ENCODE results near the gene AFMID. TPM values are rescaled to one million over a fixed set of nuclear protein-coding genes. Genes with fewer than 3 reads are reported as not detected.
A peak's percentile ranks its signal among the peaks of the same experiment; 100 is the strongest.
"Not testable (repeated sequence)": the region's sequence is repeated elsewhere in the genome, so short reads cannot be mapped to it uniquely, and the experiment has no call there.

AFMID gene
- total RNA-seq, 1 experiment from 2014 or later = 45.1 TPM

DNA sequence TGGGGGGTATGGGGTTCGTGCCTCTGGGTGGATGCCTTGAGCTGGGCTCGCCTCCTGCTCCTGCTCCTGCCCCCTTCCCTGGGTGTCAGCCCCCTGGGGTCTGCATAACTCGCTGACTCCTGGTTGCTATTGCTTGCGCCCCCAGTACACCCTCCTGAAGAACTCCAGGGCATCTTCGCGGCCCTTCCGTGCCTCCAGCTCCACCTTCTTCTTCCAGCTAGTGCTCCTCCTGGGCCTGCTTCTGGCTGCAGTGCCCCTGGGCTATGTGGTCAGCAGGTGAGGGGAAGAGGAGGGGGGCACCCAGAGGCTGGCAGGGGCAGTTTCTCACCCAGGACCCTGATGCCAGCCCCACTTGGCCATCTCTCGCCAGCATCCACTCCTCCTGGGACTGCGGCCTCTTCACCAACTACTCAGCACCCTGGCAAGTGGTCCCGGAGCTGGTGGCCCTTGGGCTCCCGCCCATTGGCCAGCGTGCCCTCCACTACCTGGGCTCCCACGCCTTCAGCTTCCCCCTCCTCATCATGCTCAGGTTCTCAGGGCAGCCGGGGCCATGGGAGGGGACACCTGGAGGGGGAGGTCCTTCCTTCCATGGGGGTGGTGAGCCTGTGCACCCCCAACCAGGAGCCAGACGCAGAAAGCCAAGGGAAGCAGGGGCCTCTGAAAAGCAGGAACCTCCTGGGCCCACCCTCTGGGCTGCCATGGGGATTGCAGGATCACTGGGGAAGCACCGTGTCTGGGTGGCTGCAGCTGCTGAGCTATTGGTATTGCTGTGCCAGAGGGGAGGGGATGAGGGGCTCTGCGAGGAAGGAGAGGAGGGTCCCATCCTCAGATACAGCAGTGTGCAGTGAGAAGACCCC, 48.7 kb upstream of the AFMID start:
- ChIA-PET POLR2A (no interaction called here), CTCF (interaction anchor here (0.6 to 10.2 kb wide), 13 partner anchors 10 to 112 kb away, joined by 3 to 82 read pairs (median 9); partner anchors contain the start of genes AFMID, TK1, TMC6 and TMC8)
- no peak for DNase-seq (ENCODE audit: low spot score)
- ATAC-seq = no peak
- no peak overlapping the region for H3K4me3 Mint-ChIP-seq
- H3K36me3 Mint-ChIP-seq = no peaks in the 10 kb centered on the region
- no peak overlapping the region for H3K27ac Mint-ChIP-seq
- peaks cover 24% of the 10 kb centered on the region for H3K4me1 Mint-ChIP-seq
- H3K27me3 Mint-ChIP-seq (ENCODE audit: low read depth) = peaks cover 9% of the 10 kb centered on the region
- TF ChIP-seq, protein P1, sequence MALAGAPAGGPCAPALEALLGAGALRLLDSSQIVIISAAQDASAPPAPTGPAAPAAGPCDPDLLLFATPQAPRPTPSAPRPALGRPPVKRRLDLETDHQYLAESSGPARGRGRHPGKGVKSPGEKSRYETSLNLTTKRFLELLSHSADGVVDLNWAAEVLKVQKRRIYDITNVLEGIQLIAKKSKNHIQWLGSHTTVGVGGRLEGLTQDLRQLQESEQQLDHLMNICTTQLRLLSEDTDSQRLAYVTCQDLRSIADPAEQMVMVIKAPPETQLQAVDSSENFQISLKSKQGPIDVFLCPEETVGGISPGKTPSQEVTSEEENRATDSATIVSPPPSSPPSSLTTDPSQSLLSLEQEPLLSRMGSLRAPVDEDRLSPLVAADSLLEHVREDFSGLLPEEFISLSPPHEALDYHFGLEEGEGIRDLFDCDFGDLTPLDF (CRISPR knock-in tag; IDR thresholded peaks at IDR 0.05) = no peak
- TF ChIP-seq, protein P2, sequence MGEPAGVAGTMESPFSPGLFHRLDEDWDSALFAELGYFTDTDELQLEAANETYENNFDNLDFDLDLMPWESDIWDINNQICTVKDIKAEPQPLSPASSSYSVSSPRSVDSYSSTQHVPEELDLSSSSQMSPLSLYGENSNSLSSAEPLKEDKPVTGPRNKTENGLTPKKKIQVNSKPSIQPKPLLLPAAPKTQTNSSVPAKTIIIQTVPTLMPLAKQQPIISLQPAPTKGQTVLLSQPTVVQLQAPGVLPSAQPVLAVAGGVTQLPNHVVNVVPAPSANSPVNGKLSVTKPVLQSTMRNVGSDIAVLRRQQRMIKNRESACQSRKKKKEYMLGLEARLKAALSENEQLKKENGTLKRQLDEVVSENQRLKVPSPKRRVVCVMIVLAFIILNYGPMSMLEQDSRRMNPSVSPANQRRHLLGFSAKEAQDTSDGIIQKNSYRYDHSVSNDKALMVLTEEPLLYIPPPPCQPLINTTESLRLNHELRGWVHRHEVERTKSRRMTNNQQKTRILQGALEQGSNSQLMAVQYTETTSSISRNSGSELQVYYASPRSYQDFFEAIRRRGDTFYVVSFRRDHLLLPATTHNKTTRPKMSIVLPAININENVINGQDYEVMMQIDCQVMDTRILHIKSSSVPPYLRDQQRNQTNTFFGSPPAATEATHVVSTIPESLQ (CRISPR knock-in tag; IDR thresholded peaks at IDR 0.05) = no peak
- TF ChIP-seq, protein P3, sequence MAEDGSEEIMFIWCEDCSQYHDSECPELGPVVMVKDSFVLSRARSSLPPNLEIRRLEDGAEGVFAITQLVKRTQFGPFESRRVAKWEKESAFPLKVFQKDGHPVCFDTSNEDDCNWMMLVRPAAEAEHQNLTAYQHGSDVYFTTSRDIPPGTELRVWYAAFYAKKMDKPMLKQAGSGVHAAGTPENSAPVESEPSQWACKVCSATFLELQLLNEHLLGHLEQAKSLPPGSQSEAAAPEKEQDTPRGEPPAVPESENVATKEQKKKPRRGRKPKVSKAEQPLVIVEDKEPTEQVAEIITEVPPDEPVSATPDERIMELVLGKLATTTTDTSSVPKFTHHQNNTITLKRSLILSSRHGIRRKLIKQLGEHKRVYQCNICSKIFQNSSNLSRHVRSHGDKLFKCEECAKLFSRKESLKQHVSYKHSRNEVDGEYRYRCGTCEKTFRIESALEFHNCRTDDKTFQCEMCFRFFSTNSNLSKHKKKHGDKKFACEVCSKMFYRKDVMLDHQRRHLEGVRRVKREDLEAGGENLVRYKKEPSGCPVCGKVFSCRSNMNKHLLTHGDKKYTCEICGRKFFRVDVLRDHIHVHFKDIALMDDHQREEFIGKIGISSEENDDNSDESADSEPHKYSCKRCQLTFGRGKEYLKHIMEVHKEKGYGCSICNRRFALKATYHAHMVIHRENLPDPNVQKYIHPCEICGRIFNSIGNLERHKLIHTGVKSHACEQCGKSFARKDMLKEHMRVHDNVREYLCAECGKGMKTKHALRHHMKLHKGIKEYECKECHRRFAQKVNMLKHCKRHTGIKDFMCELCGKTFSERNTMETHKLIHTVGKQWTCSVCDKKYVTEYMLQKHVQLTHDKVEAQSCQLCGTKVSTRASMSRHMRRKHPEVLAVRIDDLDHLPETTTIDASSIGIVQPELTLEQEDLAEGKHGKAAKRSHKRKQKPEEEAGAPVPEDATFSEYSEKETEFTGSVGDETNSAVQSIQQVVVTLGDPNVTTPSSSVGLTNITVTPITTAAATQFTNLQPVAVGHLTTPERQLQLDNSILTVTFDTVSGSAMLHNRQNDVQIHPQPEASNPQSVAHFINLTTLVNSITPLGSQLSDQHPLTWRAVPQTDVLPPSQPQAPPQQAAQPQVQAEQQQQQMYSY (CRISPR knock-in tag; IDR thresholded peaks at IDR 0.05) = no peak
- H3K9me3 Mint-ChIP-seq = no peaks in the 10 kb centered on the region

- H3K9me3 Mint-ChIP-seq; ATAC-seq; H3K27me3 Mint-ChIP-seq (ENCODE audit: low read depth); H3K36me3 Mint-ChIP-seq; DNase-seq (ENCODE audit: low spot score): not testable (repeated sequence)
- ChIA-PET POLR2A (interaction anchor here (0.8 to 1.7 kb wide), 4 partner anchors 12 to 47 kb away, joined by 4 to 7 read pairs (median 5); partner anchors contain the start of genes AFMID, TK1 and TMC6), CTCF (interaction anchor here (0.7 to 10.2 kb wide), 10 partner anchors 8 to 1217 kb away, joined by 3 to 82 read pairs (median 12); partner anchors contain the start of genes AFMID, TK1, TMC6 and TMC8)
- H3K4me3 Mint-ChIP-seq = peak overlapping the region; percentile 43; the same call in 1 of the 2 replicates
- peaks cover 19% of the 10 kb centered on the region for H3K4me1 Mint-ChIP-seq
- peak overlapping the region; percentile 72; the same call in 1 of the 2 replicates for H3K27ac Mint-ChIP-seq
These were observed 47.3 kb upstream of the AFMID start for GRCh38 chr17:78139861-78140168.

DNA sequence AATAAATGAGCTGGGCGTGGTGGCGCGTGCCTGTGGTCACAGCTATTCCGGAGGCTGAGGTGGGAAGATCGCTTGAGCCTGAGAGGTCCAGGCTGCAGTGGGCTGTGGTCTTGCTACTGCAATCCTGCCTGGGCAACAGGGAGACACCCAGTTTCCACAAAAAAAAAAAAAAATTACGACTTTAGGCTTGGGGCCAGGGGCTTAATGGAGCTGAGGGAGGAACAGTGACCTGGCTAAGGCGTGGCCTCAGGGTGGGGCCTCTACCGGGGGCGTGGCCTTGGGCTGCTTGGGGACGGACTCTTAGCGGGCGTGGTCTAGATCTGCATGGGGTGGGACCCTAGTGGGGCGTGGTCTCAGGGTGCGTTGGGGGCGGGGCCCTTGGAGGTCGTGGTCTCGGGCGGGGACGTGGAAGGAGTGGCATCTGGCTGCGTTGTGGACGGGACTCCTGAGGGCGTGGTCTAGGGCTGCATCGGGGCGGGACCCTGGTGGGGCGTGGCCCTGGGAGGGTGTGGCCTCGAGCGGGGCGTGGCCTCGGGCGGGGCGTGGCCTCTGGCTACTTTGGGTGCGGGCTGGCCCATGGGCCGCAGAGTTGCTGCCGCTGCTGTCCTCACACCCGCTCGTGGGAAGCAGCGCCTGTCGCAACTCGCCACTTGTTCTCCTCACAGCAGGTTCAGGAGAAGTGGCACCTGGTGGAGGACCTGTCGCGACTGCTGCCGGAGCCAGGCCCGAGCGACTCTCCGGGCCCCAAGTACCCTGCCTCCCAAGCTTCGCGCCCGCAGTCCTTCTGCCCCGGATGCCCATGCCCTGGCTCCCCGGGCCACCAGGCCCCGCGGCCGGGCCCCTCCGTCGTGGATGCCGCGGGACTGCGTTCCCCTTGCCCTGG, 46.8 kb upstream of the AFMID start:
- TF ChIP-seq, protein P4, sequence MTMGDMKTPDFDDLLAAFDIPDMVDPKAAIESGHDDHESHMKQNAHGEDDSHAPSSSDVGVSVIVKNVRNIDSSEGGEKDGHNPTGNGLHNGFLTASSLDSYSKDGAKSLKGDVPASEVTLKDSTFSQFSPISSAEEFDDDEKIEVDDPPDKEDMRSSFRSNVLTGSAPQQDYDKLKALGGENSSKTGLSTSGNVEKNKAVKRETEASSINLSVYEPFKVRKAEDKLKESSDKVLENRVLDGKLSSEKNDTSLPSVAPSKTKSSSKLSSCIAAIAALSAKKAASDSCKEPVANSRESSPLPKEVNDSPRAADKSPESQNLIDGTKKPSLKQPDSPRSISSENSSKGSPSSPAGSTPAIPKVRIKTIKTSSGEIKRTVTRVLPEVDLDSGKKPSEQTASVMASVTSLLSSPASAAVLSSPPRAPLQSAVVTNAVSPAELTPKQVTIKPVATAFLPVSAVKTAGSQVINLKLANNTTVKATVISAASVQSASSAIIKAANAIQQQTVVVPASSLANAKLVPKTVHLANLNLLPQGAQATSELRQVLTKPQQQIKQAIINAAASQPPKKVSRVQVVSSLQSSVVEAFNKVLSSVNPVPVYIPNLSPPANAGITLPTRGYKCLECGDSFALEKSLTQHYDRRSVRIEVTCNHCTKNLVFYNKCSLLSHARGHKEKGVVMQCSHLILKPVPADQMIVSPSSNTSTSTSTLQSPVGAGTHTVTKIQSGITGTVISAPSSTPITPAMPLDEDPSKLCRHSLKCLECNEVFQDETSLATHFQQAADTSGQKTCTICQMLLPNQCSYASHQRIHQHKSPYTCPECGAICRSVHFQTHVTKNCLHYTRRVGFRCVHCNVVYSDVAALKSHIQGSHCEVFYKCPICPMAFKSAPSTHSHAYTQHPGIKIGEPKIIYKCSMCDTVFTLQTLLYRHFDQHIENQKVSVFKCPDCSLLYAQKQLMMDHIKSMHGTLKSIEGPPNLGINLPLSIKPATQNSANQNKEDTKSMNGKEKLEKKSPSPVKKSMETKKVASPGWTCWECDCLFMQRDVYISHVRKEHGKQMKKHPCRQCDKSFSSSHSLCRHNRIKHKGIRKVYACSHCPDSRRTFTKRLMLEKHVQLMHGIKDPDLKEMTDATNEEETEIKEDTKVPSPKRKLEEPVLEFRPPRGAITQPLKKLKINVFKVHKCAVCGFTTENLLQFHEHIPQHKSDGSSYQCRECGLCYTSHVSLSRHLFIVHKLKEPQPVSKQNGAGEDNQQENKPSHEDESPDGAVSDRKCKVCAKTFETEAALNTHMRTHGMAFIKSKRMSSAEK (CRISPR knock-in tag; IDR thresholded peaks at IDR 0.05; ENCODE audit: borderline replicate concordance) = no peak
- TF ChIP-seq ZNF423 (CRISPR knock-in tag; IDR thresholded peaks at IDR 0.05) (no peak), GABPB1 (CRISPR knock-in tag; IDR thresholded peaks at IDR 0.05) (0 out of 2 replicates have a peak, but pooled peaks have one; percentile 26), CREB1 (CRISPR knock-in tag; IDR thresholded peaks at IDR 0.05) (no peak), TEAD1 (CRISPR knock-in tag; IDR thresholded peaks at IDR 0.05) (no peak), SP1 (CRISPR knock-in tag; conservative IDR thresholded peaks at IDR 0.05) (peak; percentile 94), ETV6 (CRISPR knock-in tag; IDR thresholded peaks at IDR 0.05) (0 out of 2 replicates have a peak, but pooled peaks have one; percentile 29)
- TF ChIP-seq, protein P3 (CRISPR knock-in tag; IDR thresholded peaks at IDR 0.05) = peak; percentile 97
- H3K36me3 Mint-ChIP-seq = no peaks in the 10 kb centered on the region
- POLR2A ChIA-PET = interaction anchor here (0.8 to 1.7 kb wide), 5 partner anchors 12 to 182 kb away, joined by 3 to 7 read pairs (median 4); partner anchors contain the start of genes AFMID, TK1, TMC6 and TNRC6C
- ATAC-seq = peak; percentile 94
- DNase-seq (ENCODE audit: low spot score) = peak; percentile 100
- CTCF ChIA-PET = interaction anchor here (0.6 to 10.2 kb wide), 15 partner anchors 8 to 1217 kb away, joined by 3 to 82 read pairs (median 4); partner anchors contain the start of genes AFMID, TK1, TMC6 and TMC8
- H3K4me3 Mint-ChIP-seq = peak overlapping the region; percentile 43
- H3K9me3 Mint-ChIP-seq = no peaks in the 10 kb centered on the region
- peak overlapping the region; percentile 72; the same call in 1 of the 2 replicates for H3K27ac Mint-ChIP-seq
- H3K4me1 Mint-ChIP-seq = peaks cover 19% of the 10 kb centered on the region
- 0 out of 2 replicates have a peak, but pooled peaks cover 3% of the 10 kb centered on the region for H3K27me3 Mint-ChIP-seq (ENCODE audit: low read depth)
